ENCODE measurements around the gene TTPAL.

The TTPAL gene

DNA sequence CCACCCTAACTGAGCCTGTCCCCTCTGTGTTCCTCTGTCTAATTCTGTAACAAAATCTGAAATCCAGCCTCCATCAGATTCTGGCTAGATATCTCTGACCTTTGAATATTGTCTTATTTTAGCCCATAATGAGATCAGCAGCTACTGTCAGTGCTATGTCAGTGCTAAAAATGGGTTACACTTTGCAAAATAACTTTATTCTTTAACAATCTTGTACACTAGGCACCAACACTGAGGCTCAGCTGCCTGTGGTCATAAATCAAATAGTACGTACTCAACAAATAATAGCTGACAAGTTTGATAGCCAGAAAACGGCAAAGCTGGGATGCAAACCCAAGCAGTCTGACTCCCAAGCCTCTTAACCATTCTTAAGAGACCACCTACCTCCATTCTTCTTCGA, 22.1 kb downstream of the TTPAL start:
- no peak for DNase-seq (ENCODE audit: low read depth in 2 of 2)

DNA sequence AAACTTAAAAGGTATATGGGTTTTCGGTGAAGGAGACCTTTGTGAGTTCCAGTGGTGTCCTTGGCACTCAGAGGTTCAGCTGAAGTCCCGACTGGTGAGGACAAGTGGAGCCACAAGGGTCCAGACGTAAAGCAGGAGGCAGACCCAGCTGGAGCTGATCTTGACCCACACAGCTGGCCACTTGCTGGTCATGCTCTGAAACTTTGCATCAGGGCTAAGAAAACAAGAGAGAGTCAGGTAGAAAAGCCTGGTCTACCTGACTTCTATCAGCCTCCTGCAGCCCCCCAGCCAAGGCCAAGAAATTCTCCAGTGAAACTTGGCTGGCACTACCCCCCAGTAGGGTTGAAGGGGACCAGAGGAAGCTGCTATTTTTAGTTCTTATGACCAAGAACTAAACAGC, 24.5 kb downstream of the TTPAL start:
- DNase-seq (ENCODE audit: low read depth in 2 of 2), result no peak

DNA sequence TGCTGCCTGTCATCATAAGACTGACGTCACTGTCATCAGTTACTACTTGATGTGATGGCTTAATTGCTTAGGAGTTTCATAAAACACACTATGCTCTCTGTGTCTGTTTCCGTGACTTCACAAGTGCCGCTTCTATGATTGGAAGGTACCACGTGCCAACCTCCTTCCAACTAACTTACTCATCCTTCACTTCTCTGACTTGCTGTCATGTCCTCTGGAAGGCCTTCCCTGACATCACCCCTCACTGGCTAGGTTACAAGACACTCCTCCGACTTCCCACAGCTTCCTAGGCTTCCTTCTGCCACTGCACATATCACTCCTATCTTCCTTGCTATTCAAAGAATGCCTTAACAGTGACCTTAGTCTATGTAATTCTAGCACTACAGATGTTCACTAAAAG, 25.8 kb downstream of the TTPAL start:
- no peak for DNase-seq (ENCODE audit: low read depth in 2 of 2)

DNA sequence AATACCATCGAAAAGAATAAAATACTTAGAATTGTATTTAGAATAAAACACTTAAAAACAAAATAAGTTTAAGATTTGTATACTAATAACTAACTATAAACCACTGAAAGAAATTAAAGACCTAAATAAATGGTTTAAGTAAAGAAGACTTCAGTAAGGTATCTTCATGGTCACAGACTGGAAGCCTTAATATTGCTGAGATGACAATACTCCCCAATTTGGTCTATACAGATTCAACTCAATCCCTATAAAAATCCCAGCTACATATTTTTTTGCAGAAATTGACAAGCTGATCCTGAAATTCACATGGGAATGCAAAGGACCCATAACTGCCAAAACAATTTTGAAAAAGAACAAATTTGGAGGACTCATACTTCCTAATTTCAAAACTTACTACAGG, 27.3 kb downstream of the TTPAL start:
- DNase-seq (ENCODE audit: low read depth in 2 of 2), result no peak

DNA sequence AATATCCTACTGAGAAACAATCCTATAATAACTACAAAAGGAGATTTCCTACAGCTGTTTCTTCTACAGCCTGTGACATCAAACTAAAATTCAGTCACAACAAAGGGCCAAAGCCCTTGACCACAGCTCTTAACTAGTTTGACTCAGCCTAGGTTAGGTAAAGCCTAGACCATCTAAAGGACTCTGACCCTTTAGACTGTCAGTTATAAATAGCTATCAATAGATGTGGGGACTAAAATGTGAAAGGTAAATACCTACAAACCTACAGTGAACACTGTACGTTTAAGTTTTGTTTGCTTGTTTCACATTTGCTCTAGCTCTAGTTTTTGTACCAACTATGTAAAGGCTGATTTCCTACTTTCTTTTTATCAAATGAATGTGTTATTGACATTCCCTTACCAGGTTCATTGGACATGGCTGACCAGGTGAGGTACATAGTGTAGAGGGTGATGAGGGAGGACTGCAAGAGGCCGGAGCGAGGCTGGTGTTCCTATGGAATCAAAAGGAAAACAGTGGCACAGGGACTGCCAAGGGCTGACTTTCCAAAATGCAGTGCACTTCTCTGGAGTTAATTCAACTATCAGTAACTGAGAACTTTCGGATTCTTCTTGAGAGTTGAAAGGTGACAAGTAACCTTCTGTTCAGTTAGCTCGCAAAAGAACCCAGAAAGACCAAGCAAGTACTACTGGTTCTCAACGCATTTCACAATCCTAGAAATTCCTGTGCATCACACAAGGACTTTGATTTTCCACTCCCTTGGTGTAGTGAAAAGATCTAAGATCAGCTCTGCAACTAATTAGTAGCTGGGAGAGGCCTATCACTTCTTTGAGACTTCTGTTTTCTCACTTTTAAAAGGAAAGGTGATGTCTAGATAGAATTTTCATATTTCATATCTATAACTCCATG, 29.0 kb downstream of the TTPAL start:
- no peak for DNase-seq (ENCODE audit: low read depth in 2 of 2)

DNA sequence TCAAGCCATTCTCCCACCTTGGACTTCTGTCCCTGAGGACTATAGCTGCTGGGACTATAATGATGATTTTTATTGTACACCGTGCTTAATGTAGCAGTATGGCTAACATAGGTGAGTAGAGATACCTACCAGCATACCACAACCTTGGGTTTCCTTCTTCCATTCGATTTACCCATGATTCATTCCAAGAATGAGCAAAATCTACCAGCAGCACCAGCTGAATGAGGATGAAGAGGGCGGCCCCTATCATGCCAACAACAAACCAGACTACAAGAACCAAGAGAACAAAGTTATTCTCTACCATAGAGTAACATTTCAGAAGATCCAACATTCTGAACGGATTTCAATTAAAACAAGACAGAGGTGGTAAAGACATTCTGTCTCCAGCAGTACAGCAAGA, 34.1 kb downstream of the TTPAL start:
- no peak for DNase-seq (ENCODE audit: low read depth in 2 of 2)

DNA sequence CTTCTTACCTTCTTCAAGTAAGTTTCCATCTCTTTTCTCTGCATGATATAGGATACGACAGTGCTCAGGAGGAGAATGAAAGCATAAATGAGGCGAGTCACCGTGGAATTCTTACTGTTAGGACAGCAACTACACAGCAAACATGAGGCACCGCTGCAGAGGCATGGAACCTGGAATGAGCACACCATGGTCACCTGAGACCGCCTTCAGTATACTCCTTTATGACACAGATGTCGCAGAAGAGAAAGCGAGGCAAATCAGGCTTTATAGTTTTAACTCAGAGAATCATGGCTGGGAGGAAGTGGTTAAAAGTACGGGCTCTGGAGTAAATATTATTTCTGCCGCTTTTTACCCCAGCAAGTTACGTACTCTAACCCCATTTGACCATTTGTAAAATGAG, 38.2 kb downstream of the TTPAL start:
- DNase-seq (ENCODE audit: low read depth in 2 of 2), result no peak

DNA sequence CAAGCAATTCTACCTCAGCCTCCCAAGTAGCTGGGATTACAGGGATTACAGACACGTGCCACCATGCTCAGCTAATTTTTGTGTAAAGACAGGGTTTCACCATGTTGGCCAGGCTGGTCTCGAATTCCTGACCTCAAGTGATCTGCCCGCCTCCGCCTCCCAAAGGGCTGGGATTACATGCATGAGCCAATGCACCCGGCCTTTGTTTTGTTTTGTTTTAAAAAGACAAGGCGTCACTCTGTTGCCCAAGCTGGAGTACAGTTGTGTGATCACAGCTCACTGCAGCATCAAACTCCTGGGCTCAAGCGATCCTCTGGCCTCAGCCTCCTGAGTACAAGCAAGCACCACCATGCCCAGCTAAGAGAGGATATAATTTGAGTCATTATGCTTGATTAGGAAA, 40.8 kb downstream of the TTPAL start:
- DNase-seq (ENCODE audit: low read depth in 2 of 2), result no peak

DNA sequence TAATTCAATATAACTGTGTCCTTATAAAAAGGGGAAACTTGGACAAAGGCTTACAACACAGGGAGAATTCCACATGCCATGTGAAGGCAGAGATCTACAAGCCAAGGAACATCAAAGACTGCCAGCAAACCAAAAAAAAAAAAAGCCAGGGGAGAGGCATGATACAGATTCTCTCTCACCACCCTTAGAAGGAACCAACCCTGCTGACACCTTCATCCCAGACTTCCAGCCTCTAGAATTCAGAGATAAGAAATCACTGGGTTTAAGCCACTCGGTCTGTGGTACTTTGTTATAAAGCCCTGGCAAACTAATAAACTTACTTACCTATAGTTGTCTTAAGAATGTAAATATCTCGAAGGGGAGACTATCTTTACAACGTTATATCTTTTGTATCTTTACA, 41.8 kb downstream of the TTPAL start:
- DNase-seq (ENCODE audit: low read depth in 2 of 2), result no peak

DNA sequence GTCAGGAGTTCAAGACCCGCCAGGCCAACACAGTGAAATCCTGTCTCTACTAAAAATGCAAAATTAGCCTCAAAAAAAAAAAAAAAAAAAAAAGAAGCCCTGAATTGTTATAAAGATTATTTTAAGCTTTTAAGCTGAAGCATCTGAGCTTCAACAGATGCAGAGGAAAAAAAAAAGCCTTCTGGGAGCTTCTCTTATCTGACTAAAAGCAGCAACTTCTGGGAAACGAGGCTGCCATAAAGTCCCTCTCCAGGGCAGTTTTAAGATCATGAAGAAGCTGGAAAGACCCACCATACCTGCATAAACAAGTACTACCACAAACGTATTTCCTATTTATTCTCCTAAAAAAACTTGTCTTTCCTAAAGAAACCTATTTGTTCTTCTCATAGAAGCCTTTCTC, 42.6 kb downstream of the TTPAL start:
- no peak for DNase-seq (ENCODE audit: low read depth in 2 of 2)

DNA sequence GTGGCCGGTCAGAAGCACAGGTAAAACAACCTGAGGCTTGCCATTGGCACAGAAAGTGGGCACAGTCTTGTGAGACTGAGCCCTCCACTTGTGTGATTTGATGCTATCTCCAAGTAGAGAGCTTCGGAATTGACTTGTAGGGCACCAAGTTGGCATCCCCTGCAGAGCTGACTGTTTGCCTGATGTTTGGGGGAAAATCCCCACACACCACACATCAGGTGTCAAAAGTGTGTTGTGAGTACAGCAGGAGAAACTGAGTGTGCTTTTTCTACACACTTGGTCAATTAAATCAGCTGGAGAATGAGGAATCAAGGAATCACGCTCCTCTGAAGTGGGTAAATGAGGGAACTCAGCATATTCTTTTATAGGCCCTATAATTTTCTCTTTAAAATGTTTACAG, 45.2 kb downstream of the TTPAL start:
- no peak for DNase-seq (ENCODE audit: low read depth in 2 of 2)

DNA sequence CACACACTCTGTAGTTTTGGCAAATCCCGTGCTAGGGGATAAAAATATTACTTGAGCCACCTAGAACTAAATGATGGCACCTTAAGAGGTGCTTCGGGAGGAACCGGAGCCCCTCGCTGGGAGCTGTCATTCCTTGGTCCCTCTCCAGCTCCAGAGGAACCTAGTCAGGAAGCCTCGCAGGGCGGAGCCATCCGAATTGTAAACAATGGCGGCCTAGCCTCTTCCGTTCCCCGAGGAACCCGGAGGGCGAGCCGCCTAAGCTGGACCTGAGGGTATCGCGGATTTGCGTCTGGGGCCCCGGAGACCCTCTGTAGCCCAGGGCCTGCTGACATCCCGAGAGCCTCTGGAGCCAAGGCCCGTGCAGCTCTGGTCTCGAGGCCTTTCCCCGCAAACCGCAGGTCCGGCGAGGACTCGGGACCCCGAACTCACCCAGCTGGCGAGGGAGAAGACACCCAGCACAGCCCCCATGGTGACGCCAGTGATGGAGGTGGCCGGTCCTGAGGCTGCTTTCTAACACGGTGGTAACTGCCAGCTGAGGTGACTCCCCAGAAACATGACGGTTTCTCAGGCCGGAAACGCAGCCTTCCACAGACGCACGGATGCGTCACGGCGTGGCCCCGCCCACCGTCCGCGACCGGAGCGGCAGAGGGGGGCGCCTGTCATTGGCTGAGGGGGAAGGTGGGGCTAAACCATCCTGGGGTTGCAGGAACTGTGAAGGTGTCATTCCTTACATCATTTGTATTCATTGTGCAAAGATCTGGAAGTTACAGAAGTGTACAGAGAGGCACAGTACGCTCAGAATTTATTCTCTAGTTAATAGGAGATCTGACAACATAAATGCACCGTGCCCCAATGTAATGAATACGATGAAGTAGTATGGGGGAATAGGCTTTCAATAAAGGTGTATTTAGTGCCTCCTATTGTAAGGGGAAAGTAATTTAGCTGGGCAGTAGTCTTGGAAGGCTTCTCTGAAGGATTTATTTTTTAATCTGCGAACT, 46.1 kb downstream of the TTPAL start, which contains the start of gene SERINC3:
Gene SERINC3, minus strand, starts transcription at position 587 of the 998 bp plus-strand sequence. Its CDS starts 119 bp downstream, at position 468.
- peak; percentile 92 to 94 for DNase-seq (ENCODE audit: low read depth in 2 of 2)

DNA sequence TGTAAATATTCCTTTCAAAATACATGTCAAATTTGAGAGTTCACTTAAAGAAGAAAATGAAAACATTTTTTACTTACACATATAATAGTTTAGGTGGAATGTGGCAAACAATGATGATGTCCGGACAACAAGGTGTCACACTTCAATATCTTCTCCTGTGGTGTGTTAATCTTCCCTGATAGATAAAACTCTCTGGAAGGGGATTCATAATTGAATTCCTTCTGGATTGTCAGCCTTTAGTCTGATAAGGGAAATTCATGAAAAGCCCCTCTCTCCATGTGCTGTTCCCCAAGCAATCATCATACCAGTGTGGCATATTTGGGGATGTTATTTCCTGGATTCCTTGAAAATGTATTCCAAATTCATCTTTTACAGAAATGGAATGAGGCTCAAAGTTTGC, 47.2 kb downstream of the TTPAL start:
- no peak for DNase-seq (ENCODE audit: low read depth in 2 of 2)

DNA sequence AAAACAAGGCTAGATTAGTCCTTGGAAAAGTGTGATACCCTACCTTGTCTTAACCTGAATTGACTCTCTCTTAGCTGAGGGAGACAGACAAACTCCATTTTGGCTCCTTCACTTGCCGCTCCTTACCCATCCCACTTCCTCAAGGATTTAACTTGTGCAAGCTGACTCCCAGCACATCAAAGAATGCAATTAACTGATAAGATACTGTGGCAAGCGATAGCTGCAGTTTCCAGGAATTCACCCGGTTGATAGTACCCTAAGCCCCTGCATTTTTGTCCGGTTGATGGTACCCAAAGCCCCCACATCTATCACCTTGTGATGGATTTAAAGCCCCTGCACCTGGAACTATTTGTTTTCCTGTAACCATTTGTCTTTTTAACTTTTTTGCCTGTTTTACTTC, 48.1 kb downstream of the TTPAL start:
- no peak for DNase-seq (ENCODE audit: low read depth in 2 of 2)

DNA sequence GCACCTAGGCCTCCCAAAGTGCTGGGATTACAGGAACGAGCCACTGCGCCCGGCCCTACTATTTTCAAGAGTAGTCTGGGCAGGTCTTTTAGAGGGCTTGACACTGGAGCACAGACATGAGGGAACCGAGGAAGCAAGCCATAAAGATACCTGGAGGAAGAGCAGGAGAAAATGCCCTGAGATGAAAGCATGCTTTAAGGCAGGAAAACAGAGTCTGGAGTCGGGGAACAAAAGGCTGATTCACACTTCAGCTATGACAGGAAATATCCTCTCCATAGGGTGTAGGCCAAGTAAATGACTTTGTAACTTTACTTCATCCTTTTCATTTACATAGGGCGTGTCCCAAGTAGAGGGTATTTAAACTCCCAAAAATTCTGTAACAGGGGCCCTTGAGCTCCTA, 50.5 kb downstream of the TTPAL start:
- no peak for DNase-seq (ENCODE audit: low read depth in 2 of 2)

DNA sequence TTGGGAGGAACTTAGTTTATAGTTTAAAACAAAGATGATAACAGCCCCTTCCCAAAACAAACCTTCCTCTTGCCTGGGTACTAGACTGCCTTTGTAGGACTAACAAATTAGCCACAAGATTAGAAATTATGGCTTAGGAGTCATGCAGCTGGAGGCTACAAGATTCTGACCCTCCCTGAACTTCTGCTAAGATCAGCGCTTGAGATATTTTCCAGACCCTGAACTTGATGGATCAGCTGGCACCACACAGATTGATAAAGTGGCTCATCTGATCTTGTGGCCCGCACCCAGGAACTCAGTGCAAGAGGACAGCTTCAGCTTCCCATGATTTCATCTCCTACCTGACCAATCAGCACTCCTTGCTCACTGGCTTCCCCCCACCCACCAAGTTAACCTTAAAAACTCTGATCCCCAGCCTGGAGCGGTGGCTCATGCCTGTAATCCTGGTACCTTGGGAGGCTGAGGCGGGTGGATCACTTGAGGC, 52.1 kb downstream of the TTPAL start:
- DNase-seq (ENCODE audit: low read depth in 2 of 2), result no peak

DNA sequence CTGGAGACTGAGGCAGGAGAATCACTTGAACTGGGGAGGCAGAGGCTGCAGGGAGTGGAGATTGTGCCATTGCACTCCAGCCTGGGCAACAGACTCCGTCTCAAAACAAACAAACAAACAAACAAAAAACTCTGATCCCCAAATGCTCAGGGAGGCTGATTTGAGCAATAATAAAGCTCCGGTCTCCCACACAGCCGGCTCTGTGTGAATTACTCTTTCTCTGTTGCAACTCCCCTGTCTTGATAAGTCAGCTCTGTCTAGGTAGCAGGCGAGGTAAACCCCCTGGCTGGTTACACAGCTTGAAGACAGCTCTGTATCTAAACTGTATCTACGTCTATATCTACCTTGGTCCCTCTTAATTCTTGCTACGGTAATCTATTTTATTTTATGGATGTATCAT, 52.6 kb downstream of the TTPAL start:
- no peak for DNase-seq (ENCODE audit: low read depth in 2 of 2)

DNA sequence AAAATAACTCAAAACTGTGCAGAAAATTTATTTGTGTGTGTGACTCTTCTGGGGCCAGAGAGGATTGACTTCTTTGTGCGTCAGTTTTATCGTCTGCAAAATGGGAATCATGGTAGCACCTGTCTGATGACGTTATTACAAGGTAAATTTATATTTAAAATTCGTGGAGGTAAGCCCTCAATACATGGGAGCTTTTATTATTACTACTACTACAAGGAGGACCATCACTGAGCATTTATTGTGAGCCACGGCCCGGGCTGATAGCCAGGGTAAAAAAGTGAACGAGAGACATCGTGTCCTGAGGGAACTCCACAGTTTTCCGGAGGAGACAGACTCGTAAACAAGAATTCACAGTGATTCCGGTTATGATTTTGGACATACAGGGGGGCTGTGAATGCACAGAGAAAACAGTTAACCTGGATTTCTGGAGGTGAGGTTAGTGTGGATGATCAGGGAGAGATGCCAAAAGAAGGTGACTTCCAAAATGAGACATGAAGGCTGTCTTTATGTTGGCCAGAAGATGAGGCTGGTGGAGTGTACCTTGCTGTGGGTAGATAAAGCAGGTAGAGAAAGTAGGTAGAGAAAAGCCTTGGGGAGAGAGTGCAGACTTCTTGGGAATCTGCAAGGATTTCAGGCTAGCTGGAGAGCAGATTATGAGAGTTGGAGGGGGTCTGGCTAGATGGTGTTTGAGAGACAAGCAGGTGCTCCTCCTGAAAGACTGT, 56.7 kb downstream of the TTPAL start:
- no peak for DNase-seq (ENCODE audit: low read depth in 2 of 2)

DNA sequence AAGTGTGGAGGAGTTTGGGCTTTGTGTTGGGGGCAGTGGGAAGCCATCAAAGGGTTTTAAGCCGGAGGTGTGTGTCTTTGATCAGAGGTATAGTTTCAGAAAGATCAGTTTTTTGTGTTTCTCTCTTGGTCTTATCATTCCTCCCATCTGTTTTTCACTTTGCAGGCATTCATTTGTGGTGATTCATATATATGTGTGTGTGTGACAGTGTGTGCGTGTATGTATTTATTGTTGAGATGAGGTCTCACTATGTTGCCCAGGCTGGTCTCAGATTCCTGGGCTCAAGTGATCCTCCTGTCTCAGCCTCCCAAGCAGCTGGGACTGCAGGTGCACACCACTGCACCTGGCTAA, 57.3 kb downstream of the TTPAL start:
- no peak for DNase-seq (ENCODE audit: low read depth in 2 of 2)

DNA sequence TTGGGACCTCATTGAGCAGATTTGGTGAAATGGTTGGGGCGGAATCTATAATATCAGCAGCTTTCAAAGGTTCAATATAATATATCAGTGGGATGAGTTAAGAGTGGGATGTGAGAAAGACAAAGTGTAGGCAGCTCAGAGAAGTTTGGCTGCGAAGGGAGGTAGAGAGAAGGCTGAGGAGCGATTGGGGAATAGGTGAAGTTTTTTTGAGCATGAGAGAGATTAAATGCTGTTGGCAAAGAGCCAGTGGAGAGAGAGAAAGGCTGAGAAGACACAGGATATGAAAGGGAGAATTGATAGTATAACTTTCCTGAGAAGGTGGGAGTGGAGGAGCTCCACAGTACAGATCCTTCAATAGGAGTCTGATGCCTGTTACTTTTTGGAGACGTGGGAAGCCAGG, 58.3 kb downstream of the TTPAL start:
- no peak for DNase-seq (ENCODE audit: low read depth in 2 of 2)

DNA sequence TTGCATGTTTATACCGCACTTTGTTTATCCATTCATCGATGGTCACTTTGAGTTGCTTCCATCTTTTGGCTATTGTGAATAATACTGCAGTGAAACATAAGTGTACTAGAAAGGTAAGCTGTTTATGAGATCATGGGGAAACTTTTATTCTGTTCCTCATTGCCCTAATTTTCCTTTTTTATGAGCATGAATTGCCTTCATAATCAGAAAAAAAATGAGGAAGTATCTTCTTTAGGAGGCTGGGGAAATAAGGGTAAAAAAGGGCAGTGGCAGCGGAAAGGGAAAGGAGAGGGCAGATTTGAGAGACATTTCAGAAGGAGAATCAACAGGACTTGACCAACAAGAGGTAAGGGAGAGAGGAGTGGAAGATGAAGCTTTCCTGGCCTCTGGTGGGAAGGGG, 60.5 kb downstream of the TTPAL start:
- no peak for DNase-seq (ENCODE audit: low read depth in 2 of 2)

DNA sequence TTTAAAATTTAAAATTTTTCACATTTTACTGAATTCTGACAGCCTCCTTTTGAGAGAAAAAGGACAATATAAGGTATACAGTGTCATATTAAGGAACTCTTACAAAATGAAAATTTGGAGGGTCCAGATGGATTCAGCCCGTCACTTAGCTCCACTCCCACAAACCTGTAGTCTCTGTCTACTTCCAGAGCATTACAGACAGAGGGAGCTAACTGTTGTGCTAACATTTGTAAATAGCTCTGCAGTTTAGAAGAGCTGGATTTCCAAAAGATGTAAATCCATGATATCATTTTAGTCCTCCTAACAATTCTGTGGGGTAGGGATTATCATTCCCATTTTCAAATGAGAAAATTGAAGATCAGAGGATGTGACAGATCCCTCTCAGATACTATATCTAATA, 62.3 kb downstream of the TTPAL start:
- DNase-seq (ENCODE audit: low read depth in 2 of 2), result no peak

Data from stimulated activated CD8-positive, alpha-beta memory T cell treated with anti-CD3 and anti-CD28 coated beads, Interleukin-2, amount 100 ng/mL, for 1 hour (primary cell).